Mucosa of rectum (tissue), 2 donors: ENCODE data around the gene ZFHX3.
A peak's percentile ranks its signal among the peaks of the same experiment; 100 is the strongest.
"Not testable (repeated sequence)": the region's sequence is repeated elsewhere in the genome, so short reads cannot be mapped to it uniquely, and the experiment has no call there.

ENCODE experiments used
- H3K27ac ChIP-seq, 2 donors: one replicate each; pipeline ENCODE4 v1.7.0; 2013; ENCODE audit warnings: inconsistent platforms in 2 of 2, low read depth in 2 of 2, low read length in 2 of 2
- H3K27me3 ChIP-seq, 2 donors: one replicate each; pipeline ENCODE4 v1.7.0; 2013; ENCODE audit warnings: low read length in 2 of 2; ENCODE audit not compliant: control insufficient read depth in 2 of 2, insufficient read depth in 2 of 2
- H3K36me3 ChIP-seq, 2 donors: one replicate each; pipeline ENCODE4 v1.7.0; 2013; ENCODE audit warnings: low read length in 2 of 2; ENCODE audit not compliant: control insufficient read depth in 2 of 2, insufficient read depth in 2 of 2
- H3K4me1 ChIP-seq, 2 donors: one replicate each; pipeline ENCODE4 v1.7.0; 2013; ENCODE audit warnings: low read length in 2 of 2, mild to moderate bottlenecking in 1 of 2; ENCODE audit not compliant: control insufficient read depth in 2 of 2, insufficient read depth in 2 of 2
- H3K4me3 ChIP-seq, 2 donors: one replicate each; pipeline ENCODE4 v1.7.0; 2013; ENCODE audit warnings: low read length in 2 of 2
- H3K9ac ChIP-seq, 2 donors: one replicate each; pipeline ENCODE4 v1.7.0; 2013; ENCODE audit warnings: low read length in 2 of 2, low read depth in 1 of 2, mild to moderate bottlenecking in 1 of 2
- H3K9me3 ChIP-seq, 2 donors: one replicate each; pipeline ENCODE4 v1.7.0; 2013; ENCODE audit warnings: low read length in 2 of 2; ENCODE audit not compliant: control insufficient read depth in 2 of 2
- donor health status: healthy.
- donor health status: Normal muscosa, but diverticular disease.

ZFHX3 gene

GRCh38 chr16:73015612-73016487 is 32.1 kb downstream of the ZFHX3 start:
- Histone ChIP-seq H3K4me3 (peak overlapping the region; percentile 33 to 53), H3K27me3 (no peaks in the 10 kb centered on the region), H3K36me3 (no peaks in the 10 kb centered on the region), H3K9me3 (no peaks in the 10 kb centered on the region), H3K27ac (peak overlapping the region; percentile 62 to 77), H3K9ac (no peak overlapping the region), H3K4me1 (peaks cover 15 to 31% of the 10 kb centered on the region in 2 donors)

DNA sequence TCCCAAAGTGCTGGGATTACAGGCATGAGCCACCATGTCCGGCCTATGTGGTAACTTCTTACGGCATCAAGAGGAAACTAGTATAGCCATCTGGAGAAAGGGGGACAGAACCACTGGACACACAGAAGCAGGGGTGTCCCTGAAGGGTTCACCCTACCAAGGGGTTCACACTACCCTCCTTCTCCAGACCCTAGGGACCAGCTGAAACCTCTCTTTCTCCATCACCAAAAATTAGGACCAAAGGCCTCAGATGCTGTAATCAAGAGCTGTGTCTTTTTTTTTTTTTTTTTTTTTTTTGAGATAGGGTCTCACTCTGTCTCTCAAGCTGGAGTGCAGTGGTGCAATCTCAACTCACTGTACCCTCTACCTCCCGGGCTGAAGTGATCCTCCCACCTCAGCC is 33.2 kb downstream of the ZFHX3 start:
- Histone ChIP-seq H3K27me3 (no peaks in the 10 kb centered on the region), H3K36me3 (no peaks in the 10 kb centered on the region), H3K27ac (no peak overlapping the region), H3K9ac (no peak overlapping the region), H3K9me3 (no peaks in the 10 kb centered on the region), H3K4me1 (peaks cover 15 to 21% of the 10 kb centered on the region in 2 donors), H3K4me3 (no peak overlapping the region)

DNA sequence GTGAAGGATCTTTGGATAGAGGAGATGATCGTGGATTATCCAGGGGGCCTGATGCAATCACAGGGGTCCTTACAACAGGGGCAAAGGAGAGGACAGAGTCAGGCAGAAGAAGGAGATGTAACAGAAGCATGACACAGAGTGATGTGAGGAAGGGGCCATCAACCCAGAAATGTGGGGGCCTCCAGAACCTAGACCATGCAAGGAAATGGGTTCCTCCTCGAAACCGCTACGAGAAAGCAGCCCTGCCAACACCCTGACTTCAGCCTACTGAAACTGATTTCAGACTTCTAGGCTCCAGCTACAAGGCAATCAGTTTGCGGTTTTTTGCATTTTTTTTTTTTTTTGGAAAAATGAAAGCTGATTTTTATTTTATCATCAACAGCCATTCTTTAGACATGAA is 34.0 kb downstream of the ZFHX3 start:
- H3K36me3 ChIP-seq: no peaks in the 10 kb centered on the region
- H3K4me3 ChIP-seq: no peak overlapping the region
- H3K4me1 ChIP-seq: peaks cover 15 to 17% of the 10 kb centered on the region in 2 donors
- no peaks in the 10 kb centered on the region for H3K27me3 ChIP-seq
- no peaks in the 10 kb centered on the region for H3K9me3 ChIP-seq
- H3K9ac ChIP-seq: no peak overlapping the region
- no peak overlapping the region for H3K27ac ChIP-seq

DNA sequence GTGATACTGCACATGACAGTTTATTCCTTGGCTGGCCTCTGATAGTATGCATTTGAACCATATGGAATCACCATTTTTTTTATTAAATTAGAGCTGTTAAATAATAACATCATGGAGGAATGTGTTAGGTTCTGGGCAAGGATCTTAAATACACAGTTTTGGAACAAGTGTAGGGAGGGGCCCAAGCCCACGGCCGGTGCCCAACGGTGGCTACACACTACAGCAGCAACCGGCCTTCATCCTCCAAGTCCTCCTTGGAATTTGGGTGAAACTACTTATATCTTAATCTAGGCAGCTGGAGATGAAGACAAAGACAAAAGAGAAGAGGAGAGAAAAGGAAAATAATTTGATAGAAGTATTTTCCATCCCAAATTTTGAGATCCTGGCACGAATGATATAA is 35.6 kb downstream of the ZFHX3 start:
- Histone ChIP-seq H3K9me3 (no peaks in the 10 kb centered on the region), H3K9ac (no peak overlapping the region), H3K4me1 (peaks cover 14 to 17% of the 10 kb centered on the region in 2 donors), H3K4me3 (no peak overlapping the region), H3K27ac (no peak overlapping the region), H3K36me3 (no peaks in the 10 kb centered on the region), H3K27me3 (no peaks in the 10 kb centered on the region)

- Histone ChIP-seq H3K36me3 (no peaks in the 10 kb centered on the region), H3K9ac (no peak overlapping the region), H3K9me3 (no peaks in the 10 kb centered on the region), H3K27me3 (no peaks in the 10 kb centered on the region), H3K4me1 (peaks cover 10 to 15% of the 10 kb centered on the region in 2 donors), H3K27ac (no peak overlapping the region), H3K4me3 (no peak overlapping the region)
Observed at GRCh38 chr16:73011926-73012325, 36.0 kb downstream of the ZFHX3 start.

- no peak overlapping the region for H3K9ac ChIP-seq
- H3K36me3 ChIP-seq: no peaks in the 10 kb centered on the region
- no peak overlapping the region for H3K4me3 ChIP-seq
- no peaks in the 10 kb centered on the region for H3K9me3 ChIP-seq
- no peak overlapping the region for H3K27ac ChIP-seq
- no peaks in the 10 kb centered on the region for H3K27me3 ChIP-seq
- H3K4me1 ChIP-seq: no peaks in the 10 kb centered on the region
Observed at GRCh38 chr16:73010150-73010676, 37.7 kb downstream of the ZFHX3 start.

GRCh38 chr16:73009710-73010109 is 38.2 kb downstream of the ZFHX3 start:
- not testable (repeated sequence) for H3K9me3 ChIP-seq

GRCh38 chr16:73006026-73006425 is 41.9 kb downstream of the ZFHX3 start:
- no peak overlapping the region for H3K9ac ChIP-seq

More at GRCh38 chr16:73009710-73010109, 38.2 kb downstream of the ZFHX3 start:
- not testable (repeated sequence) for H3K9ac ChIP-seq, H3K36me3 ChIP-seq, H3K27ac ChIP-seq, H3K4me1 ChIP-seq, H3K4me3 ChIP-seq, H3K27me3 ChIP-seq

DNA sequence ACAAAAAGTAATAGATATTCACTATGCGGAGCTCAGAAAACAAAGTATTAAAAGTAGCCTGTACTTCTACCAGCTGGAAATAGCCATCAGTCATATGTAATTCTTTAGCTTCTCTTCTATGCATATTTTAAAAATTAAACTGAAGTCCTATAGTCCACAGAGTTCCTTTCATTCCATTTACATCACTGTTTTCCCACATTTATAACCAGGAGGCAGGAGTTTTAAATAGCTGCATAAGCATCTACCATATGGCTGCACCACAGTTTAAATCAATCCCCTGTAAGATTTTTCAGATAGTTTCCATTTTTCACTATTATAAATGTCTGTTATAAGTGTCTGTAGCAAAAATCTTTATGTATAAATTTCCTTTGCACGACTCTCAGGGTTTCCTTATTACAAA is 45.1 kb downstream of the ZFHX3 start:
- Histone ChIP-seq H3K27ac (no peak overlapping the region), H3K9me3 (no peaks in the 10 kb centered on the region), H3K4me3 (no peak overlapping the region), H3K36me3 (no peaks in the 10 kb centered on the region), H3K9ac (no peak overlapping the region), H3K27me3 (no peaks in the 10 kb centered on the region), H3K4me1 (peaks cover 9% of the 10 kb centered on the region in 2 donors)

More at GRCh38 chr16:73006026-73006425, 41.9 kb downstream of the ZFHX3 start:
- Histone ChIP-seq H3K36me3 (no peaks in the 10 kb centered on the region), H3K27ac (no peak overlapping the region), H3K27me3 (no peaks in the 10 kb centered on the region), H3K9me3 (no peaks in the 10 kb centered on the region), H3K4me3 (no peak overlapping the region), H3K4me1 (no peaks in the 10 kb centered on the region)

GRCh38 chr16:73000907-73001521 is 46.9 kb downstream of the ZFHX3 start:
- Histone ChIP-seq H3K9me3 (no peaks in the 10 kb centered on the region), H3K36me3 (no peaks in the 10 kb centered on the region), H3K27me3 (no peaks in the 10 kb centered on the region), H3K9ac (no peak overlapping the region), H3K4me3 (no peak overlapping the region), H3K27ac (no peak overlapping the region), H3K4me1 (peaks cover 13 to 19% of the 10 kb centered on the region in 2 donors)
